ENCODE results near the gene ERAP2. TPM values are rescaled to one million over a fixed set of nuclear protein-coding genes. Genes with fewer than 3 reads are reported as not detected.

ERAP2 gene
- total and polyA plus RNA-seq, 10 of the 15 experiments (the other 5 are each of a cell fraction or from before 2014, with no cell fraction given) = 4.0 to 28.7 (median 11.7) TPM

- no TSS peak for BruUV-seq (replicated peaks)
- ATAC-seq = peak; percentile 86
- no peaks in the 10 kb centered on the region for H3K27me3 ChIP-seq (replicated peaks in 1 of 2; ENCODE audit: control insufficient read depth in 2 of 2, insufficient read depth in 2 of 2, low read length in 1 of 2)
- H3K4me3 ChIP-seq = no peak overlapping the region
- ChIA-PET POLR2A (interaction anchor here (0.9 to 3.8 kb wide), 14 partner anchors 9 to 292 kb away, joined by 3 to 27 read pairs (median 4); partner anchors contain the start of genes ERAP1 and LNPEP), SMC1A (ENCODE audit: uncharacterized antibody, unreplicated experiment) (interaction anchor here (0.6 to 7.6 kb wide), 82 partner anchors 8 to 312 kb away, joined by 3 to 178 read pairs (median 6); partner anchors contain the start of genes ERAP1, ERAP2, LIX1 and LNPEP), RAD21 (ENCODE audit: unreplicated experiment) (interaction anchor here (0.7 to 10.1 kb wide), 77 partner anchors 8 to 611 kb away, joined by 3 to 142 read pairs (median 6); partner anchors contain the start of genes ERAP1, ERAP2, LIX1 and LNPEP), CTCF (interaction anchor here (0.6 to 13.2 kb wide), 77 partner anchors 8 to 1902 kb away, joined by 3 to 223 read pairs (median 8); partner anchors contain the start of genes ERAP1, ERAP2, LIX1 and LNPEP)
- peak; percentile 80 for FAIRE-seq
- no peaks in the 10 kb centered on the region for H3K9me3 ChIP-seq (replicated peaks; ENCODE audit: control insufficient read depth, insufficient read depth, low read length)
- intact Hi-C loops (cut with micrococcal nuclease; ENCODE audit: unreplicated experiment) (loop anchor here (1.0 to 5.0 kb wide), 8 partner anchors 28 to 294 kb away; no protein-coding TSS in a partner anchor), in situ Hi-C loops (cut with MboI) (no loop called here)
- no peak for DNase-seq (ENCODE audit: low read depth, low spot score)
- H2AFZ ChIP-seq (ENCODE audit: control insufficient read depth, low read depth, low read length) = no peak overlapping the region
- no peaks in the 10 kb centered on the region for H4K20me1 ChIP-seq (ENCODE audit: control insufficient read depth, insufficient read depth)
- H3K79me2 ChIP-seq (ENCODE audit: control insufficient read depth, insufficient read depth, low read length) = peaks cover 4% of the 10 kb centered on the region; the same call in 1 of the 2 replicates
- peaks cover 28% of the 10 kb centered on the region for H3K4me1 ChIP-seq (ENCODE audit: control insufficient read depth, insufficient read depth, low read length)
- no peaks in the 10 kb centered on the region for H3K36me3 ChIP-seq (ENCODE audit: control insufficient read depth in 2 of 2, insufficient read depth in 2 of 2, low read length in 1 of 2)
- H3K27ac ChIP-seq (ENCODE audit: control insufficient read depth, insufficient read depth) = no peak overlapping the region
- 42% methylated on average over 6 of the region's 6 CpGs for WGBS (ENCODE audit: insufficient coverage, insufficient replicate concordance, low lambda C conversion rate, missing lambda C conversion rate)
- H3K9ac ChIP-seq (ENCODE audit: control insufficient read depth, insufficient read depth, low read length) = no peak overlapping the region
- H3K4me2 ChIP-seq (ENCODE audit: control insufficient read depth, insufficient read depth) = no peak overlapping the region
- TF ChIP-seq SMC3 (IDR thresholded peaks at IDR 0.05; ENCODE audit: borderline replicate concordance, low read length) (peak; percentile 98), CTCF (IDR thresholded peaks at IDR 0.05 in 2 of 3, conservative IDR thresholded peaks at IDR 0.05 in 1 of 3; ENCODE audit: control insufficient read depth in 2 of 3, extremely low read depth in 1 of 3, insufficient read depth in 1 of 3, low read depth in 3 of 3, low read length in 3 of 3) (peak; percentile 99 to 100 (median 100); a peak in 5 of 6 replicates), RELA (IDR thresholded peaks at IDR 0.05; ENCODE audit: borderline replicate concordance, partially characterized antibody) (peak; percentile 62), SP1 (IDR thresholded peaks at IDR 0.05; ENCODE audit: low read depth, low read length) (no peak), NBN (IDR thresholded peaks at IDR 0.05) (0 out of 2 replicates have a peak, but pooled peaks have one; percentile 22), NFIC (IDR thresholded peaks at IDR 0.05; ENCODE audit: low read depth, low read length) (no peak), IRF4 (IDR thresholded peaks at IDR 0.05; ENCODE audit: low read depth, low read length) (0 out of 2 replicates have a peak, but pooled peaks have one; percentile 16), STAT1 (conservative IDR thresholded peaks at IDR 0.05) (0 out of 2 replicates have a peak, but pooled peaks have one; percentile 46), ATF3 (IDR thresholded peaks at IDR 0.05; ENCODE audit: borderline replicate concordance, extremely low read depth, low read depth, low read length) (peak; percentile 1; the same call in 1 of the 2 replicates), RAD21 (IDR thresholded peaks at IDR 0.05; ENCODE audit: insufficient read depth, low read depth, low read length) (peak; percentile 100), RB1 (IDR thresholded peaks at IDR 0.05; ENCODE audit: borderline replicate concordance) (peak; percentile 46; the same call in 1 of the 2 replicates), POU2F2 (IDR thresholded peaks at IDR 0.05; ENCODE audit: borderline replicate concordance, low read depth, low read length) (peak; percentile 81; the same call in 2 of the 3 replicates), YY1 (IDR thresholded peaks at IDR 0.05; ENCODE audit: low read depth, low read length) (0 out of 2 replicates have a peak, but pooled peaks have one; percentile 68), ZNF274 (IDR thresholded peaks at IDR 0.05; ENCODE audit: insufficient read depth, insufficient read length) (no peak), GATAD2B (conservative IDR thresholded peaks at IDR 0.05; ENCODE audit: low read depth) (no peak), ZNF592 (IDR thresholded peaks at IDR 0.05) (0 out of 2 replicates have a peak, but pooled peaks have one; percentile 39)
These were observed 7.5 kb upstream of the ERAP2 start for GRCh38 chr5:96868603-96869371.

Measured in GM12878 (cell line).